NCI-H2196 treated with DMSO at 0.1 percent for 48 hours (cell line): Measurements from ENCODE around the gene UNC5C.

Experiments used
- DNase-seq: peaks from one replicate; lab custom pipeline; 2025; ENCODE audit not compliant: unreplicated experiment; lab: John Stamatoyannopoulos, UW

Gene UNC5C

DNA sequence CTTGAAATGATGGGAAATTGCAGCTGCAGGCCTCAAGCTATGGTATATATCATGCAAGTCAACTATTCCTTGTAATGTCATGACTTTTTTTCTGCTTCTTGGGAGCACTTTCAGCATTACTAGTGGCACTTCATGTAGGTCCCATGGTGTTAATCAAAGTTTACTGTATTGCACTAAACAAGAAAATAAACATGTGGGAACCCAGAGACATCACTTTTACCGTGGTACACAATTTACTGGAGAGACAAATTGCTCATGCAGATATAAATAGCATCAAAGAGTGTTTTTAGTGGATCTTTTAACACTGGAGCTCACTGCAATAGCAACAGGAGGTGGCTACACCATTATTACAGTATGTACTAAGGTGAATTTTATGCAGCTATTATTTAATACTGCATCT is 79.2 kb downstream of the UNC5C start:
- DNase-seq = no peak

DNA sequence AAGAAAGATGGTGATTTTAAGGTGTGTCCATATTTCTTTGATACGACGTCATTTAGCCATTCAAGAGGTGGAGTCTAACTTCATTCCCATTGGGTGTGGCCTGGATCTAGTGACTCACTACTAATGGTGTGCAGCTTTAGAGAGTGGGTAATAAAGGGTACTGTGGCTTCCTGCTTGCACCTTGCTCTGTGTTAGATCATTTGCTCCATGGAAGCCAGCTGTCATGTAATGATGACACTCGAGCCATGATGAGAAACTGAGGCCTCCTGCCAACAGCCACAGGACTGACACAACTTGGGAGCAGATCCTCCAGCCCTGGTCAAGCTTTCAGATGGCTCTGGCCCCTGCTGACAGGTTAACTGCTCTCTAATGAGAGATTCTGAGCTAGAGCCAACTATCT is 82.0 kb downstream of the UNC5C start:
- DNase-seq = no peak

GRCh38 chr4:95465010-95465409 is 83.8 kb downstream of the UNC5C start:
- DNase-seq = no peak

- DNase-seq = no peak
Observed at GRCh38 chr4:95462921-95463320, 85.9 kb downstream of the UNC5C start.

GRCh38 chr4:95457353-95457752 is 91.4 kb downstream of the UNC5C start:
- no peak for DNase-seq

- DNase-seq = no peak
Observed at GRCh38 chr4:95450294-95450693, 98.5 kb downstream of the UNC5C start.

DNA sequence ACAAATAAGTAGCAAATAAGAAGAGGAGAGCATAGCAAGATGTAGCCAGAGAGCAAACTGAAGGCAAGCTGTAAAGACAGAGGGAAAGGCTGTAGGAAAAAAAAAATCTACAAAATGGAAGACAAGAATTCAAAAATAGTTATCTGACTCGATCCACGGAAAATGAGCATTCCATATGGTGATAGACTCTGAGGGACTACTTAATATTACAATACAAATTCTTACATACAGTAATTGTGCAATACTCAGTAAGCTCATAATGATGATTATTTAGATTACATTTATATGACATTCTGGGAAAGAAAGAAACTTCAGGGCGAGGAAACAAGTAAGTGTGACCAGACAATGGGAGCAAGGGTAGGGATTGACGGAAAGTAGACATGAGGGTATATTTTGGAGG is 102.6 kb downstream of the UNC5C start:
- DNase-seq = no peak

- no peak for DNase-seq
Observed at GRCh38 chr4:95445251-95445650, 103.5 kb downstream of the UNC5C start.

DNA sequence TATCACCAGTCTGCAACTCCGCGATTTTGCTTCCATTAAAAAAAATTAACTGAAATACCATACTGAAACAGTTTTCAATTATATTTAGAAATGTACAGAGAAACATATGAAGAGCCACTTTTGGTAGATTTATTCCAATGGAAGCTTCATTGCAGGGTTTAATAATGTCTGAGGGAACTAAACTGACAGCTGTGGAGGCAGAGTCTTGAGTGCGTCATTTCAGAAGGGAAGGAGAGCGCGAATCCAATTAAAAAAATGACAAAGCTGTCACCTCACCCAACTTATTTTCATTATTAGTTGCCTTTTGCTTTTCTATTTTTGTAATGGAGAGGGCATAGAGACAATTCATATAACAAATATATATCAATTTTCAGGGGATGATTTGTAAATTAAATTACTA is 104.0 kb downstream of the UNC5C start:
- DNase-seq = no peak

DNA sequence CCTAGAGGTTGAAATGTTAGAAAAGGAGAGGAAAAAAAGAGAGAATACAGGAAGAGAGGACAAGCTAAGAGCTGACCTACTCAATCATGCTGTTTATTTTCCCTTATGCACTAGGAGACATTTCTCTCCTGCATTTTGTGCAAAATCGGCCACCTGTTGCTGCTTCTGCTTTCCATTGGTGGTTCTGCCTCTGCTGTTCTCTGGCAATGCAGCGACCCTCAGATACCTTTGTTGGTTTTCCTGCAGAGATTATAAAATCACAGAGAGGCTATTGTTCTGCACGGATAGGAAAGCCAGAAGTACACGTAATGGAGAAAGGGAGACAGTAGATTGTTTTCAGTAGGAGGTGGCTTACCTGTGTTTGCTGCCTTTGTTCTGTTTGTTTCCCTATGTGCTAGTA is 108.9 kb downstream of the UNC5C start:
- DNase-seq = no peak

DNA sequence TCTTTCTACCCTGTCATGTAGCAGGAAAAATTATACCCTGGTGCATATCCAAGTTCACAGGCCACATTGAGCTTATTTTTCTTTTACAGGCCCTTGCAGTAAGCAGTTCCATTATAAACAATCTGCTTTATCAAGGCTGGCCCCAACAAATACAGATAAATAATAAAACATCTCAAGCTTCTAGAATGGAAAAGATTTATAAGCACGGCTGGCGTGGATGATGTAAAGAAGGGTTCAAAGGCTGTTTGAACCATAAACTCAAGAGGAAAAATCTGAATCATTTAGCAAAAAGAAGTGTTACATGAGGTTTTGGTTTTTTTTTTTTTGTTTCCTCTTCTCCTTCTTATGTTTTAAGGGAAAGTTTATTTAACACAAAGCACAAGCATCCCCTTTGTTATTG is 109.7 kb downstream of the UNC5C start:
- no peak for DNase-seq

DNA sequence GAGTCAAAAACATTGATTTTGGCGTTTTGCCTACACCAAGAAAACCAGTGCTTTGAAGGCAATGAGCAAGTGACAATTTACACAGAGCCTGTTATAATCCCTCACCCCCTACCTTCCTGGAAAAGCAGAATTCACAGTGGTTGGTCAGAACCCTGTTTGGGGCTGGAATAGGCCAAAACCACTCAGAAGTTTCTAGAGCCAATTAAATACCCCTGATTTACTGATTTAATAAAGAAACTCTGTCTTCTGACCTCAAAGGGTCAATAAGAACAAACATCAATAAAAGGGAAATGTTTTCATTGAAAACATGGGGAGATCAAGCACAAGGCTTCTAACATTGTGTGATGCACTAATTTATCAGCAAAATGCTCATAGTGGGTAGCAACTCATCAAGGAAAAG is 116.3 kb downstream of the UNC5C start:
- no peak for DNase-seq

- no peak for DNase-seq
Observed at GRCh38 chr4:95431678-95432077, 117.1 kb downstream of the UNC5C start.

DNA sequence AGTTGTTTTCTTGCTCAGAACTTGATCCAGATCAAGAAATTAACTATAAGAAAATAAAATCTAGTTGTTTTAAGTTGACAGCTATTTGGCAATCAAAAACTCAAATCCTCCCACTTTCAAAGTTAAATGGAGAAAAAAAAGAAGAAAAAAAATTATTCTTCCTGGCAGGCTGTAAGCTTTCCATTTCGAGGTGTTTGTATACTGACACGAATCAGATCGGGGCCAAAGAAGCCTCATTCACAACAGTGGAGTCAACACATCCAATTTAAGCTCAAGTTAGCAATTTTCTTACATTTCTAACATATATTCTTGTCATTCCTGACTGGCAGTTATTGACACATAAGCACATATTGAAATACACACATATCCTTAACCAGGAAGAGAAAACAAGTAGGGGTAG is 119.4 kb downstream of the UNC5C start:
- no peak for DNase-seq

DNA sequence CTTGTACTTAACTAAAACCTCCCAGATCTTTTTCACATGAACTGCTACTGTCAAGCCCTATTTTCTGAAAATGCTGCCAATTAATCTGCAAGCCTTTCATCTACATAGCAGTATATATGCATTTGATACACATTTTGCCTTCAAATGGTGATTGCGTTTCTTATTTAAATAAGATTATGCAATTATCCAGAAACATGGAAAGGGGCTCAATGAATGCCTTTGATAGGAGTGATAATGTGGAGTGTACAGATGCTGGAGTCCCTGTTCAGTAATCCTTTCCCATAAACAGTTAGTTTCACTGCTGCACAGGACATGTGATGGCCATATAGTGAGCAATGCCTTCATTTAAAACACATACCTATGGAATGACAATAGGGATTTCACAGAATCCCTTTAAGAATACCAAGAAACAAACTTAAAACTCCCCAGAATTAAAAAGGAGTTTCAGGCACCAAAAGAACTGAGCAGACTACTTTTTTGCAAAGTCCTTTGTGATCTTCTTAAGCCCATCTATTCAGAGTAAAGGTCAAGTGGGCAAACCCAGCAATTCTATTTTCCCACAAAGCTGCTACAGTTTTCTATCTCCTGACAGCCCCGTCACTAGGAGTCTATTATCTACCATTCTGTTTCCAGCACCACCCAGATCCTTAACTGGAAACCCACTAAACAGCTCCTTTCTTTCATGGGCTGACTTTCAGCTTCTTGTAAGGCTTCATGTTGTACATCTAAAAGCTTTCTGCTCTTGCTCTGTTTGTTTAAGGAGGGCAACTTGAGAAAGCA is 120.3 kb downstream of the UNC5C start:
- no peak for DNase-seq

- no peak for DNase-seq
Observed at GRCh38 chr4:95426455-95426854, 122.3 kb downstream of the UNC5C start.

- DNase-seq = no peak
Observed at GRCh38 chr4:95422436-95422835, 126.3 kb downstream of the UNC5C start.

- no peak for DNase-seq
Observed at GRCh38 chr4:95421869-95422268, 126.9 kb downstream of the UNC5C start.

- DNase-seq = no peak
Observed at GRCh38 chr4:95417531-95417930, 131.2 kb downstream of the UNC5C start.

DNA sequence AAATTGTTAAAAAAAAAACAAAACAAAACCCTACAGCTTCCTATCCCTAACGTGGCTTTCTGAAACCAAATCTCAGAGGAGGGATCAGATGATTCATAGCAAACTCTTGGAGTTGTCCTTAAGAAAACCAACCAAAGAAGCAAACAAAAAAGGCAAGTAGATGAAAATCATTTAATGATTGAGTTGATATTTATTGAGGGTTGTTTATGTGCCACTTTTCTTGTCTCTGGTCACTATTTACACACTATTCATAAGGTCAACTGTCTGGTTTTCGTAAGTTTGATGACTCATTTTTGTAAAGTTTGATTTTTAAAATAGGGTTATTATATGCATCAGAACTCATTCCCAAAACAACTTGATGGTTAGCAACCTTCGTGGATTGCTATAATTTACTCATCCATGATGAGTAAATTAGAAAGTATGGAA is 133.4 kb downstream of the UNC5C start:
- no peak for DNase-seq

DNA sequence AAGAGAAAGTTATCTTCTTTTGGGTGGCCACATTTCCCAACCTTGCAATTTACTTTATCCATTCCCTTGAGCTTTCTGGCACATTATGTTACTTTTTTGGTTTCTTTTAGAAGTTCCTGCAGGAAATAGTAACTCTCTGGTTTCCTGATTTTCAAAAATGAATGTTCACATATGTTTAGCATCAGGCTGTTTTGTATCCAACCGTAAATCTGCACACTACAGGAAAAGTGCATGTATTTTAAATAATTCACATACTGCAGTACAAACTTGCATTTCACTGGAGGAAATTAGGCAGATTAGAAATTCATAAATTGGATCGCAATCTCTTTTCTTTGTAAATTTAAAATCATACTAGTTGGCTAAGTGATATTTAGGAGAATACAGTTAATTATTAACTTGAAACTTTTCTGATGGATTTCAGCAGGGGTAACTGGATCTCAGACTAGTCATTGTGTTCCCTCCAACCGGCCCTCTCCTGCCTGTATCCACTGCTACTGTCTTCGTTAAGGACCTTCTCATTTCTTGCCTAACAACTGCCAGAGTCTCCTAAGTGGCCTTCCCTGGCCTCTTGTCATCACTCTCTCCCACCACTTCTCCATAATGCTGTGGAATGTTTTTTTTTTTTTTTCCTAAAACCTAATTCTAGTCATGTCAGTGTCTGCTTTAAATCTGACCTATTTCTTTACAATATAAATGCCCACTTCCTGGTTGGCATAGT is 137.2 kb downstream of the UNC5C start:
- DNase-seq = no peak

- no peak for DNase-seq
Observed at GRCh38 chr4:95410387-95410977, 138.3 kb downstream of the UNC5C start.
